Activated CD8-positive, alpha-beta memory T cell treated with anti-CD3 and anti-CD28 coated beads, Interleukin-2, amount 50 U/mL, for 1 hour (primary cell): ENCODE results near the gene MITF.

Experiments used
- DNase-seq: peaks from one replicate; pipeline ENCODE4 v3.0.0-alpha.2; 2020; ENCODE audit errors: extremely low read depth

MITF gene

GRCh38 chr3:69725994-69726571, 13.2 kb upstream of the MITF start:
- no peak for DNase-seq

- no peak for DNase-seq
Measured at GRCh38 chr3:69729147-69729919, 9.9 kb upstream of the MITF start.

GRCh38 chr3:69731080-69731479, 8.2 kb upstream of the MITF start:
- DNase-seq, result no peak

- DNase-seq, result no peak
Measured at GRCh38 chr3:69735893-69736292, 3.4 kb upstream of the MITF start.

- no peak for DNase-seq
Measured at GRCh38 chr3:69737392-69737791, 1.9 kb upstream of the MITF start.

GRCh38 chr3:69738315-69738714, 949 bp upstream of the MITF start:
- DNase-seq, result no peak

GRCh38 chr3:69738859-69739203, 433 bp upstream of the MITF start:
- no peak for DNase-seq

GRCh38 chr3:69740103-69741021, 1.1 kb downstream of the MITF start:
- no peak for DNase-seq

GRCh38 chr3:69741032-69741767, 1.9 kb downstream of the MITF start:
- no peak for DNase-seq

GRCh38 chr3:69742391-69742790, 3.1 kb downstream of the MITF start:
- DNase-seq, result no peak

GRCh38 chr3:69743975-69744906, 5.0 kb downstream of the MITF start:
- DNase-seq, result no peak

- no peak for DNase-seq
Measured at GRCh38 chr3:69745505-69745904, 6.2 kb downstream of the MITF start.

GRCh38 chr3:69746119-69746518, 6.9 kb downstream of the MITF start:
- no peak for DNase-seq

GRCh38 chr3:69747511-69748258, 8.4 kb downstream of the MITF start:
- DNase-seq, result no peak

GRCh38 chr3:69748503-69748902, 9.2 kb downstream of the MITF start:
- no peak for DNase-seq

GRCh38 chr3:69749461-69749860, 10.2 kb downstream of the MITF start:
- DNase-seq, result no peak

GRCh38 chr3:69750549-69750948, 11.3 kb downstream of the MITF start:
- no peak for DNase-seq

GRCh38 chr3:69751074-69751476, 11.8 kb downstream of the MITF start:
- DNase-seq, result no peak

GRCh38 chr3:69752241-69752640, 13.0 kb downstream of the MITF start:
- DNase-seq, result no peak

GRCh38 chr3:69753179-69753775, 14.0 kb downstream of the MITF start:
- no peak for DNase-seq
